ENCODE measurements around the gene RPS6KL1.

GRCh38 chr14:74875204-74875603 is 47.9 kb downstream of the RPS6KL1 start:
- TF ChIP-seq CTCF (conservative IDR thresholded peaks at IDR 0.05) (no peak), EZH2 (IDR thresholded peaks at IDR 0.05; ENCODE audit: low read depth) (no peak)

Measured in PC-9 (cell line).